Body of pancreas (tissue), 4 donors: ENCODE measurements around the gene ATF7.

Experiments used
- POLR2A ChIP-seq, 3 donors: fragments of 450-650 bp; IDR thresholded peaks; one replicate each; pipeline ENCODE4 v1.6.1; 2016; ENCODE audit warnings: antibody characterized with exemption in 3 of 3, mild to moderate bottlenecking in 2 of 3
- TF ChIP-seq, protein P1 (sequence below), 7 experiments: fragments of 450-650 bp in 4 of 7; fragments of 200-600 bp in 3 of 7; sonication (generic) in 3 of 7; IDR thresholded peaks; one replicate each; pipeline ENCODE4 v1.5.1; 2016 to 2019; ENCODE audit warnings: antibody characterized with exemption in 7 of 7

GRCh38 chr12:53623548-53624385, 2.4 kb downstream of the ATF7 start:
- TF ChIP-seq, protein P1, sequence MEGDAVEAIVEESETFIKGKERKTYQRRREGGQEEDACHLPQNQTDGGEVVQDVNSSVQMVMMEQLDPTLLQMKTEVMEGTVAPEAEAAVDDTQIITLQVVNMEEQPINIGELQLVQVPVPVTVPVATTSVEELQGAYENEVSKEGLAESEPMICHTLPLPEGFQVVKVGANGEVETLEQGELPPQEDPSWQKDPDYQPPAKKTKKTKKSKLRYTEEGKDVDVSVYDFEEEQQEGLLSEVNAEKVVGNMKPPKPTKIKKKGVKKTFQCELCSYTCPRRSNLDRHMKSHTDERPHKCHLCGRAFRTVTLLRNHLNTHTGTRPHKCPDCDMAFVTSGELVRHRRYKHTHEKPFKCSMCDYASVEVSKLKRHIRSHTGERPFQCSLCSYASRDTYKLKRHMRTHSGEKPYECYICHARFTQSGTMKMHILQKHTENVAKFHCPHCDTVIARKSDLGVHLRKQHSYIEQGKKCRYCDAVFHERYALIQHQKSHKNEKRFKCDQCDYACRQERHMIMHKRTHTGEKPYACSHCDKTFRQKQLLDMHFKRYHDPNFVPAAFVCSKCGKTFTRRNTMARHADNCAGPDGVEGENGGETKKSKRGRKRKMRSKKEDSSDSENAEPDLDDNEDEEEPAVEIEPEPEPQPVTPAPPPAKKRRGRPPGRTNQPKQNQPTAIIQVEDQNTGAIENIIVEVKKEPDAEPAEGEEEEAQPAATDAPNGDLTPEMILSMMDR (IDR thresholded peaks at IDR 0.05): no peak
- peak in 1 of 3 donors; percentile 20 for TF ChIP-seq POLR2A (IDR thresholded peaks at IDR 0.05)
